ENCODE measurements around the gene SDCCAG8.

SDCCAG8 gene

GRCh38 chr1:243254233-243254926 lies 1.5 kb upstream of the SDCCAG8 start:
- DNase-seq (ENCODE audit: low read depth in 1 of 2, low spot score in 1 of 2): peak in 1 of 2 donors; percentile 56

GRCh38 chr1:243254927-243255790 lies 682 bp upstream of the SDCCAG8 start, which contains the start of gene CEP170:
CEP170 (minus strand) TSS chr1:243255281; CDS start chr1:243225280, 30,001 bp downstream.
- DNase-seq (ENCODE audit: low read depth in 1 of 2, low spot score in 1 of 2): peak; percentile 79 to 89

GRCh38 chr1:243256590-243256989 lies 749 bp downstream of the SDCCAG8 start:
- no peak for DNase-seq (ENCODE audit: low read depth in 1 of 2, low spot score in 1 of 2)

GRCh38 chr1:243257189-243257588 lies 1.3 kb downstream of the SDCCAG8 start:
- DNase-seq (ENCODE audit: low read depth in 1 of 2, low spot score in 1 of 2): no peak

- no peak for DNase-seq (ENCODE audit: low read depth in 1 of 2, low spot score in 1 of 2)
Observed at GRCh38 chr1:243258731-243259130, 2.9 kb downstream of the SDCCAG8 start.

- DNase-seq (ENCODE audit: low read depth in 1 of 2, low spot score in 1 of 2): no peak
Observed at GRCh38 chr1:243260221-243260880, 4.5 kb downstream of the SDCCAG8 start.

GRCh38 chr1:243261390-243261789 lies 5.5 kb downstream of the SDCCAG8 start:
- no peak for DNase-seq (ENCODE audit: low read depth in 1 of 2, low spot score in 1 of 2)

GRCh38 chr1:243264717-243265116 lies 8.9 kb downstream of the SDCCAG8 start:
- DNase-seq (ENCODE audit: low read depth in 1 of 2, low spot score in 1 of 2): no peak

GRCh38 chr1:243266231-243266630 lies 10.4 kb downstream of the SDCCAG8 start:
- no peak for DNase-seq (ENCODE audit: low read depth in 1 of 2, low spot score in 1 of 2)

- no peak for DNase-seq (ENCODE audit: low read depth in 1 of 2, low spot score in 1 of 2)
Observed at GRCh38 chr1:243267471-243267880, 11.6 kb downstream of the SDCCAG8 start.

GRCh38 chr1:243267914-243268653 lies 12.2 kb downstream of the SDCCAG8 start:
- no peak for DNase-seq (ENCODE audit: low read depth in 1 of 2, low spot score in 1 of 2)

- no peak for DNase-seq (ENCODE audit: low read depth in 1 of 2, low spot score in 1 of 2)
Observed at GRCh38 chr1:243268751-243269460, 13.1 kb downstream of the SDCCAG8 start.

GRCh38 chr1:243269461-243269801 lies 13.6 kb downstream of the SDCCAG8 start:
- DNase-seq (ENCODE audit: low read depth in 1 of 2, low spot score in 1 of 2): no peak

- DNase-seq (ENCODE audit: low read depth in 1 of 2, low spot score in 1 of 2): no peak
Observed at GRCh38 chr1:243270097-243270864, 14.4 kb downstream of the SDCCAG8 start.

- no peak for DNase-seq (ENCODE audit: low read depth in 1 of 2, low spot score in 1 of 2)
Observed at GRCh38 chr1:243271996-243272395, 16.2 kb downstream of the SDCCAG8 start.

GRCh38 chr1:243272401-243272800 lies 16.6 kb downstream of the SDCCAG8 start:
- no peak for DNase-seq (ENCODE audit: low read depth in 1 of 2, low spot score in 1 of 2)

- DNase-seq (ENCODE audit: low read depth in 1 of 2, low spot score in 1 of 2): no peak
Observed at GRCh38 chr1:243273506-243273905, 17.7 kb downstream of the SDCCAG8 start.

- no peak for DNase-seq (ENCODE audit: low read depth in 1 of 2, low spot score in 1 of 2)
Observed at GRCh38 chr1:243273945-243274344, 18.1 kb downstream of the SDCCAG8 start.

- DNase-seq (ENCODE audit: low read depth in 1 of 2, low spot score in 1 of 2): no peak
Observed at GRCh38 chr1:243275316-243275715, 19.5 kb downstream of the SDCCAG8 start.
